KOPT-K1 (cell line): ENCODE data around the gene DEFB132.
"Not testable (repeated sequence)": the region's sequence is repeated elsewhere in the genome, so short reads cannot be mapped to it uniquely, and the experiment has no call there.

Experiments used
- H3K27ac ChIP-seq: fragments of 200-600 bp; sonication (generic); 2 replicates; pipeline ENCODE4 v1.5.1; 2016; ENCODE audit warnings: antibody characterized with exemption, mild to moderate bottlenecking, low read depth, low read length; ENCODE audit not compliant: poor library complexity, severe bottlenecking
- H3K36me3 ChIP-seq: fragments of 200-600 bp; sonication (generic); 2 replicates; pipeline ENCODE4 v1.5.1; 2017; ENCODE audit warnings: antibody characterized with exemption, mild to moderate bottlenecking, low read length, moderate library complexity; ENCODE audit not compliant: insufficient read depth
- H3K9me3 ChIP-seq: fragments of 200-600 bp; sonication (generic); 2 replicates; pipeline ENCODE4 v1.5.1; 2017; ENCODE audit warnings: antibody characterized with exemption, low read length, mild to moderate bottlenecking; ENCODE audit not compliant: insufficient read depth, poor library complexity, severe bottlenecking

DEFB132 gene

GRCh38 chr20:257419-257818 is at the start of gene DEFB132:
Gene DEFB132 (plus strand): TSS chr20:257724. CDS start chr20:257779, 55 bp downstream.
- no peak within 1 kb of the TSS for H3K27ac ChIP-seq
- no peaks in the 10 kb centered on the region for H3K9me3 ChIP-seq
- no peaks in the 10 kb centered on the region for H3K36me3 ChIP-seq

GRCh38 chr20:208942-209566 is 48.5 kb upstream of the DEFB132 start:
- Histone ChIP-seq H3K27ac (no peak overlapping the region), H3K36me3 (no peaks in the 10 kb centered on the region), H3K9me3 (no peaks in the 10 kb centered on the region)

- no peaks in the 10 kb centered on the region for H3K9me3 ChIP-seq
- no peak overlapping the region for H3K27ac ChIP-seq
- H3K36me3 ChIP-seq, result no peaks in the 10 kb centered on the region
Observed at GRCh38 chr20:210809-211502, 46.6 kb upstream of the DEFB132 start.

- Histone ChIP-seq H3K27ac (no peak overlapping the region), H3K36me3 (no peaks in the 10 kb centered on the region), H3K9me3 (no peaks in the 10 kb centered on the region)
Observed at GRCh38 chr20:214383-214782, 43.1 kb upstream of the DEFB132 start.

- no peaks in the 10 kb centered on the region for H3K36me3 ChIP-seq
- H3K27ac ChIP-seq, result no peak overlapping the region
- H3K9me3 ChIP-seq, result no peaks in the 10 kb centered on the region
Observed at GRCh38 chr20:215796-216195, 41.7 kb upstream of the DEFB132 start.

GRCh38 chr20:217266-217665 is 40.3 kb upstream of the DEFB132 start:
- H3K27ac ChIP-seq, result no peak overlapping the region
- no peaks in the 10 kb centered on the region for H3K36me3 ChIP-seq
- H3K9me3 ChIP-seq, result no peaks in the 10 kb centered on the region

- Histone ChIP-seq H3K9me3 (no peaks in the 10 kb centered on the region), H3K36me3 (no peaks in the 10 kb centered on the region), H3K27ac (no peak overlapping the region)
Observed at GRCh38 chr20:219290-220115, 38.0 kb upstream of the DEFB132 start.

GRCh38 chr20:221258-221830 is 36.2 kb upstream of the DEFB132 start:
- H3K36me3 ChIP-seq, result no peaks in the 10 kb centered on the region
- no peaks in the 10 kb centered on the region for H3K9me3 ChIP-seq
- no peak overlapping the region for H3K27ac ChIP-seq

GRCh38 chr20:225879-226278 is 31.6 kb upstream of the DEFB132 start:
- H3K9me3 ChIP-seq, H3K36me3 ChIP-seq, H3K27ac ChIP-seq: not testable (repeated sequence)

- H3K36me3 ChIP-seq, result no peaks in the 10 kb centered on the region
- no peak within 1 kb of the TSS for H3K27ac ChIP-seq
Observed at GRCh38 chr20:226958-227357, 30.6 kb upstream of the DEFB132 start, which contains the start of gene DEFB129. Gene DEFB129 (plus strand): TSS chr20:227258. CDS start chr20:227289, 31 bp downstream.

GRCh38 chr20:227439-228105 is 30.0 kb upstream of the DEFB132 start:
- no peak overlapping the region for H3K27ac ChIP-seq
- no peaks in the 10 kb centered on the region for H3K36me3 ChIP-seq

More at GRCh38 chr20:226958-227357, 30.6 kb upstream of the DEFB132 start, which contains the start of gene DEFB129:
- no peaks in the 10 kb centered on the region for H3K9me3 ChIP-seq

GRCh38 chr20:235891-236290 is 21.6 kb upstream of the DEFB132 start:
- H3K9me3 ChIP-seq, result no peaks in the 10 kb centered on the region
- H3K36me3 ChIP-seq, result no peaks in the 10 kb centered on the region
- no peak overlapping the region for H3K27ac ChIP-seq

More at GRCh38 chr20:227439-228105, 30.0 kb upstream of the DEFB132 start:
- H3K9me3 ChIP-seq, result no peaks in the 10 kb centered on the region

GRCh38 chr20:237489-237888 is 20.0 kb upstream of the DEFB132 start:
- Histone ChIP-seq H3K36me3 (no peaks in the 10 kb centered on the region), H3K9me3 (no peaks in the 10 kb centered on the region), H3K27ac (no peak overlapping the region)

- Histone ChIP-seq H3K36me3 (no peaks in the 10 kb centered on the region), H3K27ac (no peak overlapping the region), H3K9me3 (no peaks in the 10 kb centered on the region)
Observed at GRCh38 chr20:237929-238328, 19.6 kb upstream of the DEFB132 start.
